ENCODE results near the gene HOXA13.

The HOXA13 gene

DNA sequence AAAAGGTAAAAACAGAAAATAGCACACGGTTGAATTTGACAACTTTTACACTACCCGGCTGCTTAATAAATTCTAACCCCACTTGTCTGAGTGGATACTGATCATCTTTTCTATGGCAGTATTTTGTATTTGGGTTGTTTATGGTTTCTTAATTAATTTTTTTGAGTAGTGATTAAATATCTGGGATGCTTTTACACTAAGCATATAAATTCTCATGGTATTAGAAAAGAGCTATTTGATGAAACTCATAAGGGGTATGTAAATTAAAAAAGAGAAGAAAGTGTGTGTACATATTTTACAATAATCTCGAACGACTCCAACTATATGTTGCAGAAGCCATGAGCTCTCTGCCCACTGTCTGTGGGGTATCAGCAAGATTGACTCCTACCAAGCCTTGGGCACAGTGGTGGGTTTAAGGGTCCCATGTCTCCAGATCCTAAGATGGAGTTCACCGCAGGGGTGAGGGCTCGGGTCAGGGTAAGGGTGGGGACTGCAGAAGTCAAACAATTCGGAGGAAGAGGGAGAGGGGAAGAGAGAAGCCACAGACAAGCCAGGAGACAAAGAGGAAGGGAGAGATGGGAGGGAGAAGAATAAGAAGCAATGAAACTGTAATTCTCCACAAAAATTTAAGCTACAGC, 7.6 kb upstream of the HOXA13 start:
- no peak for DNase-seq (ENCODE audit: low read depth in 2 of 2)

DNA sequence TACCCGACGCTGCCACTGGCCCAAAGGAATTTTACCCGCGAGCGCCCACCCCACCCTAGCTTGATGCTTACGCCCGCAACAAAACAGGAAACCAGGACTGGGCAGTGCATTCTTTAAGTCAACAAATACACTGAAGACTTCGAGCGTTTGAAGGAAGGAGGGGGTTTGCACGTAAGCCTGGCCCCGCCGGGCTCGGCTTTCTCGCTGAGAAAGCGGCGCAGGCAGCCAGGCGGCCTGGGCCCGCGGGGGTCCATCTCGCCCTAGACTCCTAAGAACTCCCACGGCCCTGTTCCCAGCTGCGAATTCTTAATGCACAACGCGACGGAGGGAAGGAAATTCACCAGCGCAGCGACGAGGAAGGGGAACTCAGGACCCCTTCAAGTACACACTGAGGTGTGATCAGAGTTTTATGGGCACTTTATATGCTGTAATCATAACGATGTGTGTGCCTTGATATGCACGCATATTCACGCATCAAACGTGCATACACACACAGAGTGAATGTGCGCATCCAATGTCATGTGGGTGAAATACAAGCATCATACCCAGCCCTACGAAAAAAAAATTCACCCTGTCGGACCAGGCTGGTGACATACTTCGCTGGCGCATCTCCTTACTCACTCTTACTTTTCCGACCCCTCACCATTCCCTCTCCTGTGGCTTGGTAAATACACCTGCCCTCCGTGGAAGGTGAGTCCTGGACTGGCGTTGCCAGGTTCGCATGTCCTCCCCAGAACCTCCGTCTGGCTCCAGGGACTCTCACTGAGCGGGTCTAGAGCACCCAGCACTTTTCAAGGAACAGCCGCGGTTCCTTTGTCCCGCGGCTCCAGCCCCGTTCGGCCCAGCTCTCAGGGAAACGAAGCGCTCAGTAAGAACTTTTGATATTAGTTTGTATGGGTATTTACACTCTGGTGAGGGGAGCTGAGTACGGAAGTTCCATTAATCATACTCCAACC, 5.7 kb upstream of the HOXA13 start:
- DNase-seq (ENCODE audit: low read depth in 2 of 2), result no peak

DNA sequence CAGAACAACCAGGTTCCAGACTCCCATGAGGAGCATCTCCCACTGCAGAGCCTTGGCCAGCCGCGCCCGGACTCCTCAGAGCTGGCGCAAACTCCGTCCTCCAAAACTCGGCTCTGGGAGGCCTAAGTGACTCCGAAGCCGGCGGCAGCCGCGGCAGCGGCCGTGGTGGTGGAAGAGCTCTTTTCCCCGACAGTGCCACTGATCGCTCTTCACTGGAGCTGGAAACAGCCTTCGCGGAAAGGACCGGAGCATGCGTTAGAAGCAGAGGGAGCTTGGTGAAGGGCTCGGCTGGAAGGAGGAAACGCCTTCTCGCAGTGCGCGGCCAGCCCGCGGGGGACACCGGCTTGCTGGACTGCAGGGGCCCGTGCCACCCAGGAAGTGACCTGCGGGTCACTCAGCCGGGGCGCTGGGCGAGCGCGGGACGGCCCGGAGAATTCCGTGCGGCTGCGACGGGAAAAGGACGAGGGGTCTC, 5.0 kb upstream of the HOXA13 start:
- DNase-seq (ENCODE audit: low read depth in 2 of 2), result no peak

DNA sequence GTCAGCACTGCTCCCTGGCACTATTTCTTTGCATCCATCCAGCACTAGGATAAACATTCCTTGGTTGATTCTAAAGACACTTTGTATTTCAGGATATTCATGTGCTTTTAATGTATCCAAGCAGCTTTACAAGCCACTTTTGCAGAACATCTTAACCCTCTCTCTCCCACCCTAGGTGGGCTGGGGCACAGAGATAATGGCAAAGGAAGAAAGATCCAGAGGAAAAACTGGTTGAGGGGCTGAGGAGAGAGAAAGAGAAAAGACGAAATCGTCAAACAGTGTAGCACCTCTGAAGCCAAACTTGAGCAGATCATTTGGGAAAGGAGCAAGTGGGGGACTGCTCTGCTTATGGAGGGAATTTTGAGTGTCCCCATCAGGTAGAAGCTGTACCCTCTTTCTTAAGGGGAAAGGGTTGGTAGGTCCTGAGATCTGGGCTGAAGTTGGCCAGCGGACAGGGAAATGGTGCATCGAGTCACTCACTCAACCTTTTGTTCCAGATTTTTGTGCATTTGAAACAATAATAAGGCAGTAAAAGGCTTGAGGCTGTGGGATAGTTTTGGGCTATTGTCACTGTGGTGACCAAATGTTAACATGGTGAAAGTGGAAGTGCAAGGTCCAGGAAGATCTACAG, 4.2 kb upstream of the HOXA13 start:
- DNase-seq (ENCODE audit: low read depth in 2 of 2), result no peak

DNA sequence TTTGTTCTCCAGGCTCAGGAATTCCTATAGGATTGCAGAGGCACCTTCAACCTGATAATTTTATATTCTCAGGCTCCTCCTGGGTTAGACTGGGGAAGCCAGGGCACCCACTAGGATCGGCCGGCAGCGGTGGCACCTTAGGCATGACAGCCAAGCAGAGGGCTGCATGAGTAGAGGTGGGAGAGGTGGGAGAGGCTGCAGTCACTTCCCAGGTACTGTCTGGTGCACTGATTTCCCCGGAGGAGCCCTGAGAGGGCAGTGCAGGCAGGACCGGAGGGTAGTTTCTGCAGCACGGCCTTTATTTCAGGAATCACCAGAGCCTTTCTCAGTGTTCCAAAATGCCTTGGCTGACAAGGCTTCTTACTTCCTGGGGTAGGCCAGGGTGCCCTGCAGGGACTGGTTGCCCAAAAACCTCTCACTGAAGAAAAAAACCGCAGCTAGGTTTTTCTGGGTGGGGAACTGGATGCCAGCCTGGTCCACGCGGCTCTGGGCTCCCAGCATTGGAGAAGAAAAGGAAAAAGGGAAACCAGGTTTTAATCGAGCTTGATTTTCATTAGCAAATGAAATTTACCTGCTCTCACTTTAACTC, 3.6 kb upstream of the HOXA13 start:
- no peak for DNase-seq (ENCODE audit: low read depth in 2 of 2)

DNA sequence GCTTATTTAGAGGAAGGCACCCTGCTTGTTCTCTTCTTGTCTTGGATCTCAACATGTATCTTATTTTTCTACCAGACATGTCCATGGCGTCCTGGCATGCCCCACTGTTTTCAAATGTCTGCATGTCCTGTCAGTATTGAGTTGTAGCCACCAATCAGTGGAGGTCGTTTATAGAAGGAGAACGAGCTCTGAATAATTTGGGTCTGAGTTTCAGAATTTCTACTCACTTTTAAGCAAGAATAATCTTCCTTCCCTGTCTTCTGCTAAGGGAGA, 2.9 kb upstream of the HOXA13 start:
- no peak for DNase-seq (ENCODE audit: low read depth in 2 of 2)

DNA sequence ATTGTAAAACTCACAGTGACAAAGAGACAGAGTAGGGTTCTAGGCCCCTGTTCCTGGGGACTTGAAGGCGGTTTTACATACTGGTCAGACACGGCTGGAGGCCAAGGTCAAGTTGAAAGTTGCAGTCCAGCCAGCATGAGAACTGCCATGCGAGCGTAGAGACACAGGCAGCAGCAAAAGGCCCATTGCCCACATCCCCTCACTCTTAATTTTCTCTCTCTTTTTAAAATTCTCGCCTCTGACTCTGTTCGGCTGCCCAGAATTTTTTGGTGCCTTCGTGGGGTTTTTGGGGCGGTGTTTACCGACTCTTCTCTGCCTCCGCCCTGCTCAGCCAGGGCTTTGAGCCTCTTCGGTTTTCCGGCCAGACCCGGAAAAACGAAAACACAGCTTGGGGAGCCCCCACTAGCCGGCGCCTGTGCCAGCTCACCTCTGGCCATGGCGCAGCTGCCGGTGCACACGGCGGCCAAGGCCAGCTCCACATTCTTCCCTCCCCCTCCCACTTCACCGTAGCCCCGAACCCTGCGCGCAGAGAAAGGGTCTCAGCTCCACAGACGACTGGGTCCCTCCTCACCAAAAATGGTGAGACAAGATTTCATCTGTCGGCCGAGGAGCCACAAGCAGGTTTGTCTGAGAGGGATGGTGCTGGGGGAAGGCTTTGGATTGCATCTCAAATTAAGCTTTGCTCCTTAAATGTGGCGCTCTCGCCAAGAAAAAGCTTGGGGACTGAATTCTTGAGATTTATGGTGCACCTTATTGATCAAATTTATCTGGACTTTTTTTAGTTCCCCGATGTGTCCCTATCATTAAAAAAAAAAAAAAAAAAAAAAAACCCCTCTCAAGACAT, 2.3 kb upstream of the HOXA13 start:
- no peak for DNase-seq (ENCODE audit: low read depth in 2 of 2)

DNA sequence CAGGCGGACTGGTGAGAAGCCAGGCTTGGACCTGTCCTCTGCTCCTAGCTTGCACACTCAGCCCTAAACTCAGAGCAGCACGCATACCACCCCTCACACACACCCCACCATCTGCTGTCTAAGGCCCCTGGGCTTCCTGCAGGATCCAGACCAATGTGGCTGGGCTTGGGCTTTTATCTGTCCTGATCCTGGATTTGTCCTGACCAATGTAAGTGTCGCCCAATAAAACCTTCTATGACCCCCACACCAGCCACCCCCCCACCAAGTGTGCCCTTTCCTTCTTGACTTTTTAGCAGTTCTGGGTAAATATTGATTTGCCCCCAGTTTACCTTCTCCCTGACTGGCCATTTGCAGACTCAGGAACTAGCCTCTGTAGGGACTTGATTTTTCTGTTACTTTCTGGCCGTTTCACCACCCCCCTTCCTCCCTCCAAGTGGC, 1.7 kb upstream of the HOXA13 start:
- DNase-seq (ENCODE audit: low read depth in 2 of 2), result no peak

DNA sequence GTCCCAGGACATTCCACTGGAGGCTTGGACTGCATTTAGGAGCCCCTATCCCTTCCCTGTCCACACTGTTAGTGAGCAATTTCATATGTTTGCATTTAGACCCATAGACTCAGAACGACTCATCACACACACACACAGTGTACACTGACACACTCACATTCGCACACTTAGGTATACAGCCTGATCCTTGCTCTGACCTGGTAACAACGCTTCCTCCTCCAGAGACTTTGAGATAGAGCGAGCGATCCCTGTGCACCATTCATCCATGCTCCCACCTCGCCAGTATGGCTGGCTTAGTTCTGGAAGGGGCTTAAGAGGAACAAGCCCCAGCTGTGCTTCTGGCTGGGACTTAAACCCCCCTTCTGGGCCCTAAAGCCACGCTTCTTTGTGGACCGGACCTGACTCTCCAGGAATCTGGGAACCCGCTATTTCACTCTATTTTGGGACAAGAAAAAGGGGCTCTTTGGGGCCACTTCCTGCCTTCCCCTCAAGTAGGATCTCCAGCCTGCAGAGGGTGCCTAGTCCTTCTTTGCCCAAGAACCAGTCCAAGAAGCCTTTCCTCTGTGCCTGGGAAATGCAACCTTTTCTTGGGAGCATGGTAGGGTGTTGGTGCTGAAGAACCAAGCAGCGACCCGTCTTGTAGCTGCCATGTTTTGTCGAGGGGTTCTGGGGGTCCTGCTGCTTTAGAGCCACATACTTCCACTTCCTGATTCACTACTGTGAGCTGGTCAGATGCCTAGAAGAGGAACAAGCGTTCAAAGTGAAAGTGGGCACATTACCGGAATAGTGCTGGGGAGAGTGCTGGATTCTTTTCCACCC, 1.1 kb upstream of the HOXA13 start:
- DNase-seq (ENCODE audit: low read depth in 2 of 2), result no peak

DNA sequence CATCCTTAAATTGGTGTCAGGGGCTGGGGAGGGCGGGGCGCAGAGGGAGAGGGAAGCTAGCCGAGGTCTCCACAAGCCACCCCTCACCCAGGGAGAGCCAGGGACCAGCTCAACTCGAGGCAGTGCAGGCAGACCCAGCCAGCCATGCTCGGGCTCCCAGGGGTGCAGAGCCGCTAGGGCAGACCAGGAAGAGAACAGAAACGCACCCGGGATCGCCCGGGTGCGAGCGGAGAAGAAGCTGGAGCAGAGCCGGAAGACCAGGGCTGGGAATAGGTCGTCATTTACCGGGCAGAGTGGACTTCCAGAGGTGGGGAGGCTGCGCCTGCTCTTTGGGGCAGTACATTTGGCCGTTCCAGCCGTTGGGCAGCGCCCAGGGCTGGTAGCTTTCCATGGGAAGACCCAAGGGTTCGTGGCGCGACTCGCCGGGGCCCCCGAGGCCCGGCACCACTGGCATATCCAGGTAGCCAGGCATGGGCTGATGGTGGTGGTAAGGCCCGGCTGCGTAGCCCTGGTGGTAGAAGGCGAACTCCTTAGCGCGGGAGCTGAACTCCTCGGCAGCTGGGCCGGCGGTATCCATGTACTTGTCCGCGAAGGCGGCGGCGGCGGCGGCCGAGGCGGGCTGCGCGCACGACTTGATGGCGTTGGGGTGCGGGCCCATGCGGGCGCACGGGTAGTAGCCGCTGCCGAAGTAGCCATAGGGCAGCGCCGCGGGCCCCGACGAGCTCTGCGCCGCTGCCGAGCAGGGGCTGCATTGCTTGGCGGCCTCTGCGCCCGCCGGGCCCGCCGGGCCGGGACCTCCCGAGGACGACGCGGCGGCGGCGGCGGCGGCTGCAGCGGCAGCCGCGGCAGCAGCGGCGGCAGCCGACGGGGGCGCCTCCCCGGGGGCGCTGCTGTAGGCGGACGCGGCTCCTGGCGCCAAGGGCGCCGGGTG, 755 bp downstream of the HOXA13 start:
- DNase-seq (ENCODE audit: low read depth in 2 of 2), result no peak

DNA sequence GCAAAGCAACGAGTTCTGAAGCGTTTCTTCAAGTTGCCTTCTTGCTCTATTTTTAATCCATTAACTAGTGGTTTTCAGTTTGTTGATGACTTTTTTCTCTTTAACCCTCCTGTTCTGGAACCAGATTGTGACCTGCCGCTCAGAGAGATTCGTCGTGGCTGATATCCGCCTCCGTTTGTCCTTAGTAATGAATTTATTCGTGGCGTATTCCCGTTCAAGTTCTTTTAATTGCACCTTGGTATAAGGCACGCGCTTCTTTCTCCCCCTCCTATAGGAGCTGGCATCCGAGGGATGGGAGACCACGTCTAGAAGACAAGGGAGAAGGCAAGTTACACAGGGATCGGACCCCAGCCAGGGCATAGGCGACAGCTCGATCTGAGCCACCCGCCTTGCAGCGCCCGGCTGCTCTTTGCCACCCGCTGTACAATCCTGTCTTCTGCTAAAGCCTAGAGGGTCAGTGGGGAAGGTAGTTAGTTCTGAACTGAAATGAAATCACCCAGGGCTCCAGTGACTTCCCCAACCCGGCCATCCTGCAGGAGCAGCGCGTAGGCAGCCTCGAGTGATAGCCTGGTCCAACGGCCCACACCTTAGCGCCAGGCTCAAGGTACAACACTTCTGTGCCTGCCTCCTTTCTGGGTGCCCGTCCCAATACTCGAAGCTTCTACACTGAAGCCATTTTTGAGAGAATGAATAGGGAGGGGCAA, 1.6 kb downstream of the HOXA13 start:
- no peak for DNase-seq (ENCODE audit: low read depth in 2 of 2)

DNA sequence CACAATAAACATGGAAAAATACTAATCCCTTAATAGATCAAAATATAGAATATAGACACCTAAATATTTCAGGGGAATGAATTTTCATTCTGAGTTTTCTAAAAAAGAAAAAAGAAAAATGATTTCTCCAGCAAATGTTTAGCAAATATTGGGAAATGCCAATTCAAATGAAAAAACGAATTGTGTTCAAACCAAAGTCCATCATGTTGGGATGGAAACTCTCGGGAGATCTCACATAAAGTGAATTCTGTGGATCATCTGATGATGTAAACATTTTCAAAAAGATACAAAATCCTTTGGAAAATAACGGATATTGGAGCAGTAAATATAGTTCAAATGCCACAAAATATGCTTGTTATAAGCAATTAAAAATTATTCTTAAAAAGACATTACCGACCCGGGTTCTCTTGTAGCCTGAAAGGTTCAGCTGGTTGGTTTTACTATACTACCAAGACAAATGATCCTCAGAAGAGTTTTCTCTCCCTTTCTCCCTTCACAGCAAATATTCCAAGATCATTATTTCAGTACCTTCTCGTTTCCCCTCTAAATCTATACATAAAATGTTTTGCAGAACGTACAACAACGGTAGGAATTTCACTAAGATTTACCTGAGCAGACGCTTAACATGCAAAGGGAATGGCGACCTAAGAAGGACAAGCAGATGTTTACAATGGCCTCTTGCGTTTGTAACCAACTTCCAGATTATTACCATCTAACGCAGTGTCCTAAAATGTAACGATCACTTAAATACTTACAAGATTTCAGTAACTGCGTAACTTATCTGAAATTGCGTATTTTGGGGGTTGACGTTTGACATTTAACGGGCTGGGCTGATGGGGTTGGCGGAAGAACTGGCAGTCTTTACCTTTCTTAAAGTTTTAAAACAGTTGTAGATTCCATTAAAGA, 2.5 kb downstream of the HOXA13 start:
- DNase-seq (ENCODE audit: low read depth in 2 of 2), result no peak

DNA sequence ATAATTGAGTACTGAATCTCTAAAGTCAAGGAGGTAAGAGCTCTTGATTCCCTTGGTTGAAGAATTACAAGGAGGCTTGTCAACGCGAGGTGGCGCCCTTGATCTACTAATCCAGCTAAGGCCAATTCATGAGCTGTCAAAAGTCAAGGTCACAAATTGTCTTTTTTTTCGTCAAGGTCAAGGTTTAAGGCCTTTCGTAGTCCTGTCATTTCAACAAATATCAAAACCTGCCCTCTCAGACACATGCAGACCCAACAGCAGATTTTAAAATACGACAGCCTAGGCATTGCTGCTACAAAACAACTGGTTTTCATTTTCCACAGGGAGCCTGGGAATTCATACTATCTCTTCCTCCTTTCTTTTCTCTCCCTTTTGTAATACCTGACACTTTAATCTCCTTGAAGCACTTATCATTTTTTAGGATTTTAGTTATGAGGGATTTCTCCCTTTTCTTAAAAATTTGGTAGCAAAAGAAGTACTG, 3.6 kb downstream of the HOXA13 start:
- DNase-seq (ENCODE audit: low read depth in 2 of 2), result peak; percentile 78 to 81

DNA sequence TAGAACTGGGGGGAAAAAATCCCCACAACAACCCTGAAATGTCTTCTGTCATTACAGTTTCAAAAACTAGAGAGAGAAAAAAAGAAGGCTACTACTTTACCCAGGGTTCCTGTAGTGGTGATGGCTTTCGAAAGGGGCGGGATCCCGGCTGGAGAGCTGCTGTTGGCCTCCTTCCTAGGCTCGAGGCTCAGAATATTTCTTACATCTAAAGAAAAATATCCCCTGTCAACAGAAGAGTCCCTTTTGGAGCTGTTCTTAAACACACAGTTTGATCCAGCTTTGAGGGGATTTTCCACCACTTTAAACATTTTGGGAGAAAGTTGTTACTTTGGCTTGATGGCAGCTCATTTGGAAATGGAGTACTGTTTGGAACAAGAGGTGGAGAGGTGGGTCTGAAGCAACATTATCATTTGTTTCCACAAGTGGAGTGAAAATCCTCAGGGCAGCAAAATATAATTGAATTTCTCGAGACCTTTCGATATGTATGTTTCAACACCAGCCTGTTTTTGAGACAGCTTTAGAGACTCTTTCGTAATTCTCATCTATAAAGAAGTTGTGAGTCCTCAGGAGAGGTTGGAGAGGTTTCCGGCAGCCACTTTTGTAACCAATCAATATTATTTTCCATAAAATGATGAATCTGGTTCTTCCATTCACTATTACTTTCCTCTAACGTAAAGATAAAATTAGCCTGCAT, 5.1 kb downstream of the HOXA13 start:
- DNase-seq (ENCODE audit: low read depth in 2 of 2), result no peak

DNA sequence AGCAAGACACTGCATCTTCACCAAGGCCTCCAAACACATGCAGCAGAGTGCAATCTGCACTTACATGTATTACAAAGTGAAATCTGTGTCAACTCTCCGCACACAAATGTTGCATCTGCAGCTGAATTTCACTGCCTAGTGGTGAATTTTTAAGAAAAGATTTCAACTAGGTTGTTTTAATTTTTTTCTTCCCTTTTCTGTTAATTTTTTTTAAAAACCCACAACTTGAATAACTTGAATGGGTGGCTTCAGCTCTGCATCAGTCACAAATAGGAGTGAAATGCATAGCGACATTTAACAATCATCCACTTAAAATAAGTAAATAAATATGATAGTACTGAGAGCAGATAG, 5.9 kb downstream of the HOXA13 start:
- no peak for DNase-seq (ENCODE audit: low read depth in 2 of 2)

DNA sequence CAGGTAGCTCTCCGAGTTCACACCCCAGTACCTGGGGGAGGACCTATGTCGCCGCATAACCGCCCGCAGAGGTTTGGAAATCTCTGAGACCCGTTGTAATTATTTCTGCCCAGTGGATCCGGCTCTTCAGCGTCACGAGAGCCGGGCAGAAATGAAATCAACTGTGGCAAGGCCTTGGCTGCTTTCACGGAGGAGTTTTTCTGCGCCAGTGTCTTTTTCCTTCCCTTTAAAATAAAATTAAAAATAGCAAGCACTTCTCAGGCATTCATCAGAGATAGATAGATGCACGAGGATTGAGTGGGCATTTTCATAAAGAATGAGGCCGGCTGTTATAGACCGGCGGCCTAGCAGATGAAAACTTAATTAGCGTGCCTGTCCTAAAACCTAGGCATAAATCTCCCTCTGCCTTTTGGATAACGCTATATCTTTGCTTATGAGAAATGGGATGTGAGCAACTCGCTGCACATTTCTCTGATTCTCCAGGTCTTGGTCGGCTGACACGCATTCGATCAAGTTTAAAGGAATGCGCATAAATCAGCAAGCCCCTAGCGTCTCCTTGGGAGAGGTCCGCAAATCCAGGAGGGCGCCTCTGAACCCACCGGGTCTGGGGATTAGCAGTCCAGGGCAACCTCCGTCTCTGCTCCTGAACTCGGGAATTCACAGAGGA, 6.4 kb downstream of the HOXA13 start:
- DNase-seq (ENCODE audit: low read depth in 2 of 2), result no peak

Data from stimulated activated CD4-positive, alpha-beta T cell treated with anti-CD3 and anti-CD28 coated beads, Interleukin-4, amount 100 ng/mL, for 48 hours (primary cell).